H9 (cell line): ENCODE data around the gene SLFN5. TPM values are rescaled to one million over a fixed set of nuclear protein-coding genes. Genes with fewer than 3 reads are reported as not detected.
"Not testable (repeated sequence)": the region's sequence is repeated elsewhere in the genome, so short reads cannot be mapped to it uniquely, and the experiment has no call there.

Experiments
- DNase-seq: peaks from one replicate; pipeline ENCODE4 v3.0.0-alpha.2; 2017
- H2AFZ ChIP-seq: one replicate; pipeline ENCODE4 v1.6.1; 2013; ENCODE audit warnings: mild to moderate bottlenecking, low read length, control low read depth, moderate library complexity
- H2AK5ac ChIP-seq: 2 replicates; pipeline ENCODE4 v1.6.1; 2013; ENCODE audit warnings: low read length, control low read depth, mixed read lengths; ENCODE audit not compliant: insufficient read length
- H2BK120ac ChIP-seq: one replicate; pipeline ENCODE4 v1.6.1; 2013; ENCODE audit warnings: low read depth, mild to moderate bottlenecking, low read length, control low read depth, inconsistent platforms; ENCODE audit not compliant: poor library complexity, severe bottlenecking
- H2BK12ac ChIP-seq: 2 replicates; pipeline ENCODE4 v1.6.1; 2013; ENCODE audit warnings: low read length, control low read depth, mixed read lengths, low read depth; ENCODE audit not compliant: insufficient read length
- H2BK15ac ChIP-seq: 2 replicates; pipeline ENCODE4 v1.6.1; 2013; ENCODE audit warnings: low read depth, low read length, control low read depth
- H2BK20ac ChIP-seq: one replicate; pipeline ENCODE4 v1.6.1; 2013; ENCODE audit warnings: low read depth, mild to moderate bottlenecking, low read length, control low read depth, inconsistent platforms; ENCODE audit not compliant: poor library complexity, severe bottlenecking
- H2BK5ac ChIP-seq: 2 replicates; pipeline ENCODE4 v1.6.1; 2013; ENCODE audit warnings: low read length, control low read depth, mixed read lengths; ENCODE audit not compliant: insufficient read length
- H3K14ac ChIP-seq: 2 replicates; pipeline ENCODE4 v1.6.1; 2013; ENCODE audit warnings: low read length, control low read depth; ENCODE audit not compliant: insufficient read depth
- H3K18ac ChIP-seq: 2 replicates; pipeline ENCODE4 v1.6.1; 2013; ENCODE audit warnings: low read depth, mild to moderate bottlenecking, mixed read lengths, low read length, control low read depth; ENCODE audit not compliant: insufficient read length
- H3K23ac ChIP-seq: 2 replicates; pipeline ENCODE4 v1.6.1; 2013; ENCODE audit warnings: low read length, control low read depth, mixed read lengths, low read depth; ENCODE audit not compliant: insufficient read length
- H3K23me2 ChIP-seq: 2 replicates; pipeline ENCODE4 v1.6.1; 2013; ENCODE audit warnings: low read depth, mild to moderate bottlenecking, mixed read lengths, low read length, control low read depth; ENCODE audit not compliant: insufficient read length, poor library complexity, severe bottlenecking
- H3K27ac ChIP-seq: 2 replicates; pipeline ENCODE4 v1.5.1; 2013; ENCODE audit warnings: low read length, control low read depth, mixed read lengths, low read depth; ENCODE audit not compliant: insufficient read length
- H3K27me3 ChIP-seq: 2 replicates; pipeline ENCODE4 v1.6.1; 2013; ENCODE audit warnings: low read length, control low read depth, inconsistent platforms; ENCODE audit not compliant: insufficient read depth
- H3K4ac ChIP-seq: 2 replicates; pipeline ENCODE4 v1.6.1; 2013; ENCODE audit warnings: low read depth, mild to moderate bottlenecking, control low read depth, inconsistent platforms, low read length, moderate library complexity
- H3K4me1 ChIP-seq: 2 replicates; pipeline ENCODE4 v1.6.1; 2013; ENCODE audit warnings: low read length, control low read depth, inconsistent platforms; ENCODE audit not compliant: insufficient read depth
- H3K4me2 ChIP-seq: 2 replicates; pipeline ENCODE4 v1.6.1; 2013; ENCODE audit warnings: low read length, control low read depth, mixed read lengths; ENCODE audit not compliant: insufficient read length, insufficient read depth
- H3K56ac ChIP-seq: 2 replicates; pipeline ENCODE4 v1.6.1; 2013; ENCODE audit warnings: low read depth, mild to moderate bottlenecking, mixed read lengths, low read length, control low read depth; ENCODE audit not compliant: insufficient read length
- H3K79me1 ChIP-seq: 2 replicates; pipeline ENCODE4 v1.6.1; 2013; ENCODE audit warnings: low read depth, mild to moderate bottlenecking, moderate library complexity, low read length, control low read depth, inconsistent platforms; ENCODE audit not compliant: insufficient read depth, poor library complexity, severe bottlenecking
- H3K79me2 ChIP-seq: 2 replicates; pipeline ENCODE4 v1.6.1; 2013; ENCODE audit warnings: low read length, control low read depth, inconsistent platforms; ENCODE audit not compliant: insufficient read depth
- H3K9ac ChIP-seq: 2 replicates; pipeline ENCODE4 v1.6.1; 2013; ENCODE audit warnings: low read length, control low read depth, mixed read lengths; ENCODE audit not compliant: insufficient read length; ENCODE audit errors: extremely low read depth
- H3K9me3 ChIP-seq: one replicate; pipeline ENCODE4 v1.6.1; 2013; ENCODE audit warnings: low read depth, low read length, inconsistent platforms; ENCODE audit not compliant: control insufficient read depth
- H3T11ph ChIP-seq: one replicate; pipeline ENCODE4 v1.6.1; 2013; ENCODE audit warnings: mild to moderate bottlenecking, low read length, control low read depth, inconsistent platforms
- H4K20me1 ChIP-seq: one replicate; pipeline ENCODE4 v1.6.1; 2013; ENCODE audit not compliant: control insufficient read depth, insufficient read length, insufficient read depth
- H4K5ac ChIP-seq: 2 replicates; pipeline ENCODE4 v1.6.1; 2013; ENCODE audit warnings: low read depth, mild to moderate bottlenecking, mixed read lengths, low read length, control low read depth; ENCODE audit not compliant: insufficient read length
- H4K8ac ChIP-seq: replicated peaks from 2 replicates; pipeline ENCODE4 v1.6.1; 2013; ENCODE audit warnings: low read length, control low read depth, mixed read lengths, low read depth; ENCODE audit not compliant: insufficient read length
- H4K91ac ChIP-seq: 2 replicates; pipeline ENCODE4 v1.6.1; 2013; ENCODE audit warnings: low read depth, mild to moderate bottlenecking, moderate library complexity, mixed read lengths, low read length, control low read depth; ENCODE audit not compliant: insufficient read length
- H3K27ac Mint-ChIP-seq, 3 experiments: 2 replicates in 2 of 3; 3 replicates in 1 of 3; pipeline ENCODE4 v1.8.0; 2020 to 2021; ENCODE audit warnings: mixed read lengths in 3 of 3, mild to moderate bottlenecking in 1 of 3, moderate library complexity in 1 of 3
- H3K27me3 Mint-ChIP-seq: 2 replicates; pipeline ENCODE4 v1.8.0; 2021; ENCODE audit warnings: low read depth, mild to moderate bottlenecking, moderate library complexity, mixed read lengths
- H3K36me3 Mint-ChIP-seq, 3 experiments: 2 replicates in 2 of 3; 3 replicates in 1 of 3; pipeline ENCODE4 v1.8.0; 2020 to 2021; ENCODE audit warnings: low read depth in 3 of 3, mixed read lengths in 3 of 3; ENCODE audit not compliant: insufficient read depth in 1 of 3
- H3K4me1 Mint-ChIP-seq, 2 experiments: 2 replicates each; pipeline ENCODE4 v1.8.0; 2020; ENCODE audit warnings: mixed read lengths in 2 of 2
- H3K4me3 Mint-ChIP-seq, 2 experiments: 2 replicates in 1 of 2; 3 replicates in 1 of 2; pipeline ENCODE4 v1.8.0; 2020 to 2021; ENCODE audit warnings: mild to moderate bottlenecking in 2 of 2, mixed read lengths in 2 of 2, moderate library complexity in 1 of 2
- H3K9me3 Mint-ChIP-seq, 2 experiments: 2 replicates in 1 of 2; 3 replicates in 1 of 2; pipeline ENCODE4 v1.8.0; 2020; ENCODE audit warnings: mild to moderate bottlenecking in 2 of 2, mixed read lengths in 2 of 2, moderate library complexity in 1 of 2
- WGBS: extraction: QIAGEN DNeasy Blood & Tissue Kit; methylation state at CpG from one replicate; pipeline ENCODE4 v1.1.7; 2013; ENCODE audit warnings: missing lambda C conversion rate, low lambda C conversion rate, mixed read lengths; ENCODE audit not compliant: insufficient read length; ENCODE audit errors: extremely low coverage; 5-methylcytosine and 5-hydroxymethylcytosine counted together
- long read RNA-seq: library from polyadenylated mRNA; unstranded; transcript quantifications from one replicate; pipeline ENCODE4 v2.0.0, GENCODE V29; 2020
- total RNA-seq: library from RNA; stranded (reverse); gene quantifications from 2 replicates; pipeline ENCODE4 v1.2.1, GENCODE V29; 2021
- TF ChIP-seq, protein P1 (sequence below): fragments of 200-600 bp; sonication (generic); conservative IDR thresholded peaks from 3 replicates; pipeline ENCODE4 v1.8.0; 2021; ENCODE audit warnings: antibody characterized with exemption, mild to moderate bottlenecking

SLFN5 gene
- 2.9 and 3.5 TPM in 2 replicates for total RNA-seq
- long read RNA-seq, full-length matches to known transcripts = 16 of 23 reads
- long read RNA-seq, partial matches to known transcripts = 5 of 23 reads
- long read RNA-seq, other reads (novel, unspliced or antisense) = 2 of 23 reads

DNA sequence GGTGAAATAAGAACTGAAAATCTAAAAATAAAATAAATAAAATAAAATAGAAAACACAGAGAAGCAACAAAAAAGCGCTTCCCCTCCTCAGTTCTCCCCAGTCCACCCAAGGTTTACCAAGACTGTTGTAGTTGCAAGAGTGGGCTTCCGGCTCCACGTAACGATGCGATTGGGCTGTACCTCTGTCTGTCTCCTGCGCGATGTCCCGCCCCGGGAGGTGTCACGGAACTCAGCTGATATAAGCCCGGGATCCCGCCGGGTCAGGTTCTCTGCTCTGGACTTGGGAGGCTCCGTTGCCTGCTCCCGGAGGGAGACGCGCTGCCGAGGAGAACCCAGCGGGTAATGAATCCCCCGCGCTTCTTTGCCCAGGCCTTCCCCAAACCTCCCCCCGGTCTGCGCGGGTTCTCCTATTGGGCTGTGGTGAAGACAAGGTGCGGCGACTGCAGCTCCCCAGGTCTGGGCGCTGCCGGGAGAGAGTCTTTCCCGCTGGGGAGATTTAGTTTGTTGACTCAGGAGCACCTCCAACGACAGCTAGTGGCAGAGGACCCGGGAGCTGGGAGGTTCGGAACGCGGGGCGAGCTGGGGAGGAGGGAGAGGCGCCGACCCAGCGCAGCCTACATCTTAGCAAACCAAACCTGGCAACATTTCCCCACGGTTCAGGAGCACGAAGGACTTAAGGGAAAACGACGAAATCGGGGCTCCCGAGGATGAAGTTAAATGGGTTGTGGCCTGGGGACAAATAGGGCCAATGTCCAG, at the start of gene SLFN5:
Gene SLFN5, plus strand, starts transcription at position 268 of the 756 bp plus-strand sequence. CDS start 15,619 bp downstream, outside the sequence.
- Mint-ChIP-seq H3K4me1 (peaks cover 17 to 21% of the 10 kb centered on the region in 2 experiments), H3K4me3 (peak within 1 kb of the TSS; percentile 91 to 93), H3K27ac (peak within 1 kb of the TSS; percentile 58 to 95 (median 60); a peak in 4 of 7 replicates), H3K36me3 (0 out of 7 replicates have a peak, but pooled peaks cover 0 to 2% (median 0%) of the 10 kb centered on the region in 3 experiments), H3K9me3 (no peaks in the 10 kb centered on the region), H3K27me3 (peaks cover 6% of the 10 kb centered on the region)
- Histone ChIP-seq H3K4me2 (peak within 1 kb of the TSS; percentile 72), H4K20me1 (no peaks in the 10 kb centered on the region), H3K14ac (no peak within 1 kb of the TSS), H3K23ac (no peak within 1 kb of the TSS), H2BK120ac (no peak within 1 kb of the TSS), H4K8ac (no peak within 1 kb of the TSS), H3K27ac (no peak within 1 kb of the TSS), H3K56ac (no peak within 1 kb of the TSS), H3K27me3 (no peaks in the 10 kb centered on the region), H3T11ph (no peak within 1 kb of the TSS), H3K18ac (no peak within 1 kb of the TSS), H2BK15ac (no peak within 1 kb of the TSS), H2BK12ac (no peak within 1 kb of the TSS), H3K9ac (peak within 1 kb of the TSS; percentile 5), H2BK5ac (no peak within 1 kb of the TSS), H2AK5ac (no peak within 1 kb of the TSS), H2AFZ (no peak within 1 kb of the TSS), H4K91ac (no peak within 1 kb of the TSS), H4K5ac (no peak within 1 kb of the TSS), H3K79me1 (no peaks in the 10 kb centered on the region), H2BK20ac (no peak within 1 kb of the TSS), H3K23me2 (peaks cover 10% of the 10 kb centered on the region), H3K4me1 (peaks cover 3% of the 10 kb centered on the region; the same call in 1 of the 2 replicates), H3K4ac (no peak within 1 kb of the TSS), H3K9me3 (no peaks in the 10 kb centered on the region), H3K79me2 (no peaks in the 10 kb centered on the region)
- WGBS = no CpG with 5 or more reads among the region's 44 CpGs
- TF ChIP-seq, protein P1, sequence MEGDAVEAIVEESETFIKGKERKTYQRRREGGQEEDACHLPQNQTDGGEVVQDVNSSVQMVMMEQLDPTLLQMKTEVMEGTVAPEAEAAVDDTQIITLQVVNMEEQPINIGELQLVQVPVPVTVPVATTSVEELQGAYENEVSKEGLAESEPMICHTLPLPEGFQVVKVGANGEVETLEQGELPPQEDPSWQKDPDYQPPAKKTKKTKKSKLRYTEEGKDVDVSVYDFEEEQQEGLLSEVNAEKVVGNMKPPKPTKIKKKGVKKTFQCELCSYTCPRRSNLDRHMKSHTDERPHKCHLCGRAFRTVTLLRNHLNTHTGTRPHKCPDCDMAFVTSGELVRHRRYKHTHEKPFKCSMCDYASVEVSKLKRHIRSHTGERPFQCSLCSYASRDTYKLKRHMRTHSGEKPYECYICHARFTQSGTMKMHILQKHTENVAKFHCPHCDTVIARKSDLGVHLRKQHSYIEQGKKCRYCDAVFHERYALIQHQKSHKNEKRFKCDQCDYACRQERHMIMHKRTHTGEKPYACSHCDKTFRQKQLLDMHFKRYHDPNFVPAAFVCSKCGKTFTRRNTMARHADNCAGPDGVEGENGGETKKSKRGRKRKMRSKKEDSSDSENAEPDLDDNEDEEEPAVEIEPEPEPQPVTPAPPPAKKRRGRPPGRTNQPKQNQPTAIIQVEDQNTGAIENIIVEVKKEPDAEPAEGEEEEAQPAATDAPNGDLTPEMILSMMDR = no peak
- peak; percentile 96 for DNase-seq

- not testable (repeated sequence) for H3K4me1 ChIP-seq, H3K23me2 ChIP-seq, H2BK12ac ChIP-seq, H2AK5ac ChIP-seq, H3K4me2 ChIP-seq, H3K23ac ChIP-seq, H3K18ac ChIP-seq, H3K9me3 ChIP-seq, H4K5ac ChIP-seq, H3K4me1 Mint-ChIP-seq, H2BK120ac ChIP-seq, H4K20me1 ChIP-seq, H3K9ac ChIP-seq, H3K79me1 ChIP-seq, H3K27ac ChIP-seq, H4K91ac ChIP-seq, H3K56ac ChIP-seq, H4K8ac ChIP-seq, H2BK20ac ChIP-seq, H3K27ac Mint-ChIP-seq, H3K4ac ChIP-seq, H3T11ph ChIP-seq, DNase-seq, H3K27me3 ChIP-seq, H2AFZ ChIP-seq, H2BK15ac ChIP-seq, H3K79me2 ChIP-seq, H3K27me3 Mint-ChIP-seq, H2BK5ac ChIP-seq, H3K4me3 Mint-ChIP-seq, H3K14ac ChIP-seq
- H3K36me3 Mint-ChIP-seq = peaks cover 8 to 12% (median 9%) of the 10 kb centered on the region in 3 experiments
- WGBS = no CpG with 5 or more reads among the region's 12 CpGs
- peaks cover 34 to 38% of the 10 kb centered on the region in 2 experiments for H3K9me3 Mint-ChIP-seq
Observed at GRCh38 chr17:35194001-35194400, 48.9 kb upstream of the SLFN5 start, which contains the start of gene SLC35G3. Gene SLC35G3 (minus strand): TSS chr17:35194393. CDS start chr17:35194307, 86 bp downstream.
